PFSK-1 (cell line): ENCODE results near the gene LRRC32.

Experiments
- FOXP2 ChIP-seq: optimal IDR thresholded peaks from 2 replicates; pipeline ENCODE3; 2011; ENCODE audit warnings: borderline replicate concordance, control low read depth, inconsistent platforms; ENCODE audit not compliant: insufficient read depth; ENCODE audit errors: extremely low read length, extremely low read depth
- POLR2AphosphoS5 ChIP-seq: IDR thresholded peaks from 2 replicates; pipeline ENCODE4 v1.6.1; 2012; ENCODE audit warnings: low read depth, mild to moderate bottlenecking, control low read depth, low read length, moderate library complexity
- REST ChIP-seq, 2 experiments: IDR thresholded peaks; 2 replicates each; pipeline versions ENCODE4 v1.6.1 to v1.8.0; 2011 to 2012; ENCODE audit warnings: low read depth in 2 of 2, low read length in 2 of 2, control low read depth in 1 of 2, inconsistent platforms in 1 of 2, mild to moderate bottlenecking in 1 of 2, moderate library complexity in 1 of 2; ENCODE audit not compliant: insufficient read depth in 1 of 2
- SIN3A ChIP-seq: IDR thresholded peaks from 2 replicates; pipeline ENCODE4 v1.6.1; 2012; ENCODE audit warnings: mild to moderate bottlenecking, low read length, moderate library complexity, borderline replicate concordance; ENCODE audit not compliant: insufficient read depth
- TAF1 ChIP-seq: IDR thresholded peaks from 2 replicates; pipeline ENCODE4 v1.6.1; 2012; ENCODE audit warnings: low read length, control low read depth, borderline replicate concordance; ENCODE audit not compliant: insufficient read depth

The LRRC32 gene

GRCh38 chr11:76698321-76699043, 27.9 kb upstream of the LRRC32 start:
- TF ChIP-seq POLR2AphosphoS5: no peak
- no peak for TF ChIP-seq SIN3A
- TF ChIP-seq FOXP2: no peak
- TF ChIP-seq TAF1: no peak
- no peak for TF ChIP-seq REST (IDR thresholded peaks at IDR 0.05; ENCODE audit: insufficient read depth in 1 of 2, low read depth in 2 of 2, low read length in 2 of 2)

- TF ChIP-seq FOXP2 (no peak), REST (IDR thresholded peaks at IDR 0.05; ENCODE audit: insufficient read depth in 1 of 2, low read depth in 2 of 2, low read length in 2 of 2) (no peak), TAF1 (no peak), SIN3A (no peak), POLR2AphosphoS5 (no peak)
Observed at GRCh38 chr11:76696756-76697155, 26.2 kb upstream of the LRRC32 start.

GRCh38 chr11:76695771-76696170, 25.2 kb upstream of the LRRC32 start:
- TF ChIP-seq SIN3A: no peak
- no peak for TF ChIP-seq POLR2AphosphoS5
- TF ChIP-seq REST (IDR thresholded peaks at IDR 0.05; ENCODE audit: insufficient read depth in 1 of 2, low read depth in 2 of 2, low read length in 2 of 2): no peak
- TF ChIP-seq FOXP2: no peak
- TF ChIP-seq TAF1: no peak

- TF ChIP-seq POLR2AphosphoS5 (no peak), REST (IDR thresholded peaks at IDR 0.05; ENCODE audit: insufficient read depth in 1 of 2, low read depth in 2 of 2, low read length in 2 of 2) (no peak), SIN3A (no peak)
Observed at GRCh38 chr11:76695133-76695532, 24.6 kb upstream of the LRRC32 start.

GRCh38 chr11:76694664-76695063, 24.1 kb upstream of the LRRC32 start:
- no peak for TF ChIP-seq POLR2AphosphoS5
- no peak for TF ChIP-seq SIN3A
- TF ChIP-seq FOXP2: no peak
- no peak for TF ChIP-seq REST (IDR thresholded peaks at IDR 0.05; ENCODE audit: insufficient read depth in 1 of 2, low read depth in 2 of 2, low read length in 2 of 2)
- no peak for TF ChIP-seq TAF1
